Epithelial cell of proximal tubule (primary cell): ENCODE results near the gene MT1M. TPM values are rescaled to one million over a fixed set of nuclear protein-coding genes. Genes with fewer than 3 reads are reported as not detected.
A peak's percentile ranks its signal among the peaks of the same experiment; 100 is the strongest.
"Not testable (repeated sequence)": the region's sequence is repeated elsewhere in the genome, so short reads cannot be mapped to it uniquely, and the experiment has no call there.

Experiments used
- DNase-seq: peaks from one replicate; pipeline ENCODE4 v3.0.0-alpha.2; 2011; ENCODE audit warnings: low read depth
- H3K4me3 ChIP-seq: 2 replicates; pipeline ENCODE4 v1.5.1; 2011; ENCODE audit warnings: low read depth, mild to moderate bottlenecking, low read length
- CTCF ChIP-seq: conservative IDR thresholded peaks from 2 replicates; pipeline ENCODE4 v1.5.1; 2012; ENCODE audit warnings: low read depth, mild to moderate bottlenecking, low read length
- total RNA-seq: library from RNA; depleted of rRNA; stranded (reverse); fragments of >200 nt; gene quantifications from 2 replicates; pipeline ENCODE4 v1.2.3, GENCODE V29; 2015

The MT1M gene
- total RNA-seq, 1 donor from 2014 or later, result 124 TPM

DNA sequence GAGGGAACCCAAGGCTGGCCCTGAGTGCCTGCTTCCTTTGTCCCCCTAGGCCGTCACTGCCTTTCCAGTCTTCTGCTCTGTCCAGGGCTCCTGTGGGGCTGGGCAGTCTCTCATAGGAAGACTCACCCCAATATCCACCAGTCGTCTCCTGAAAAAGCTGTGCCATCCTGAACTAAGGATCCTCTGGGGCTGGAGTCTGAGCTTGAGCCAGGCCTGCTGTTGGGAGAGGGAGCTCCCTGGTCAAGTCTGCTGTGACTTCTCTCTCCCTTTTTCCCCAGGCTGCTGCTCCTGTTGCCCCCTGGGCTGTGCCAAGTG is 38.1 kb downstream of the MT1M start:
- TF ChIP-seq CTCF, result no peak
- H3K4me3 ChIP-seq, result peak overlapping the region; percentile 7
- no peak for DNase-seq

GRCh38 chr16:56671691-56672090 is 39.2 kb downstream of the MT1M start:
- not testable (repeated sequence) for DNase-seq, H3K4me3 ChIP-seq

- DNase-seq, H3K4me3 ChIP-seq: not testable (repeated sequence)
These were observed 39.7 kb downstream of the MT1M start for GRCh38 chr16:56672171-56672570.

- DNase-seq, result no peak
- no peak overlapping the region for H3K4me3 ChIP-seq
- no peak for TF ChIP-seq CTCF
These were observed 40.5 kb downstream of the MT1M start for GRCh38 chr16:56672761-56673536.

- no peak for DNase-seq
- H3K4me3 ChIP-seq, result no peak overlapping the region
- TF ChIP-seq CTCF, result peak; percentile 70
These were observed 41.5 kb downstream of the MT1M start for GRCh38 chr16:56673921-56674320.

DNA sequence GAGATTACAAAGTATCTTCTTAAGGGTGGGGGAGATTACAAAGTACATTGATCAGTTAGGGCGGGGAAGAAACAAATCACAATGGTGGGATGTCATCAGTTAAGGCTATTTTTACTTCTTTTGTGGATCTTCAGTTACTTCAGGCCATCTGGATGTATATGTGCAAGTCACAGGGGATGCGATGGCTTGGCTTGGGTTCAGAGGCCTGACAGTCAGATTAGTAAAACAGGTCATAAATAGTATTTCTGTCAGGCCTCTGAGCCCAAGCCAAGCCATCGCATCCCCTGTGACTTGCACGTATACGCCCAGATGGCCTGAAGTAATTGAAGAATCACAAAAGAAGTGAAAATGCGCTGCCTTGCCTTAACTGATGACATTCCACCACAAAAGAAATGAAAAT is 42.1 kb downstream of the MT1M start:
- not testable (repeated sequence) for H3K4me3 ChIP-seq, DNase-seq

GRCh38 chr16:56675685-56676210 is 43.3 kb downstream of the MT1M start:
- H3K4me3 ChIP-seq, result peak overlapping the region; percentile 19
- no peak for DNase-seq
- TF ChIP-seq CTCF, result no peak

GRCh38 chr16:56677474-56677873 is 45.0 kb downstream of the MT1M start:
- H3K4me3 ChIP-seq, result no peak overlapping the region
- TF ChIP-seq CTCF, result no peak
- DNase-seq, result no peak
